NCI-H1436 treated with DMSO at 0.1 percent for 48 hours (cell line): ENCODE measurements around the gene RAP1GDS1.
"Not testable (repeated sequence)": the region's sequence is repeated elsewhere in the genome, so short reads cannot be mapped to it uniquely, and the experiment has no call there.

Source experiments
- DNase-seq: peaks from one replicate; lab custom pipeline; 2025; lab: John Stamatoyannopoulos, UW

The RAP1GDS1 gene

GRCh38 chr4:98352396-98352795 lies 91.2 kb downstream of the RAP1GDS1 start:
- DNase-seq = no peak

GRCh38 chr4:98352940-98353339 lies 91.8 kb downstream of the RAP1GDS1 start:
- no peak for DNase-seq

GRCh38 chr4:98358630-98359248 lies 97.6 kb downstream of the RAP1GDS1 start:
- DNase-seq = no peak

DNA sequence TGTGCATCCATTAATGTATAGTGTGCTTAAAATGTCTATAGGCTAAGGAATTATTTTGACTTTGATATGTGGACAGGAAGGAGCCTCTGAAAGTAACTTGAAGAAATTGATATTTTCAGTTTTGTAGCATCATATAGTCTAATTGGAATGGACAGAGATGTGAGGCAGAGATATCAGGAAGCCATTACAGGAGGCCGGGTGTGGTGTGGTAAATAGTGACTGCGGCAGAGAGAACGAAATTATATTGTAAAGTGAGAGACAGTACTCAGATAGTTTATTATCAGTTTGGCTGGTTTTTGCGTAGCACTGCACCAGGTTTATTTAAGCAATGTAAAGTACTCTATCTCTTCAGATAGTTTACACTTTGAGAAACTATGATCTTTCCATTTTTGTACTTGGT lies 98.5 kb downstream of the RAP1GDS1 start:
- no peak for DNase-seq

DNA sequence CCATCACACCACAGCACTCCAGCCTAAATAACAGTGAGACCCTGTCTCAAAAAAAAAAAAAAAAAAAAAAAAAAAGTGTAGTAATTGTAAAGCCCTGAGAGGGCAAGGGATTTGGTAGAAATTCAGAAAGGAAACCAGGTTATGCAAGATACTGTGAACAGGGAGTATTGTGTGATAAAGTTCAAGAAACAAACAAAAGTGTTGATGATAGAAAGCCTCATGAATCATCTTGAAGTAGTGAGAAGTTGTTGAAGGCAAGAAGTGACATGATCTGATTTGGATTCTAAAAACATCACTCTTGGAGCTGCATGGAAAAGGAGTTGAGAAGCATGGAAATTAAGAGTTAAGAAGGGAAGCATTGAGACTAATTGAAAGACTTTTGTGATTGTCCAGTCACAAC lies 102.2 kb downstream of the RAP1GDS1 start:
- DNase-seq = no peak

- not testable (repeated sequence) for DNase-seq
These were observed 105.1 kb downstream of the RAP1GDS1 start for GRCh38 chr4:98366275-98366674.

DNA sequence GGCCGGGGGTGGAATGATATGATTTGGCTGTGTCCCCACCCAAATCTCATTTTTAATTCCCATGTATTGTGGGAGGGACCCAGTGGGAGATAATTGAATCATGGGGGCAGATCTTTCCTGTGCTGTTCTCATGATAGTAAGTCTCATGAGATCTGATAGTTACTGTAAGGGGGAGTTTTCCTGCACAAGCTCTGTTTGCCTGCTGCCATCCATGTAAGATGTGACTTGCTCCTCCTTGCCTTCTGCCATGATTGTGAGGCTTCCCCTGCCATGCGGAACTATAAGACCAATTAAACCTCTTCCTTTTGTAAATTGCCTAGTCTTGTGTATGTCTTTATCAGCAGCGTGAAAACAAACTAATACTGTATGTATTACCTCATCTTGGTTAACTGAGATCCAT lies 106.8 kb downstream of the RAP1GDS1 start:
- not testable (repeated sequence) for DNase-seq

DNA sequence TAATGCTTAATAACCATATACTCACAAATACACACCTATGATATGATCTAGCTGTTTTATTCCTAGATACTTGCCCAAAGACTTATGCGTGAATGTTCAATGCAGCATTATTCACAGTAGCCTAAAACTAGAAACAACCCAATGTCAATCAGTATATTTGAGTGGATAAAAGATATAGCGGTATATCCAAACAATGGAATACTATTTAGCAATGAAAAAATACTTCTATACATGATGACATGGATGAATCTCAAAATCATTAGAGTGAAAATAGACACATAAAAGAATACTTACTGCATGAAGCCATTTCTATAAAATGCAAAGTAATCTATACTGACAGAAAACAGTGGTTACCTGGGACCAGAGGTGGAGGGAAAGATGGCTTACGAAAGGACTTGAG lies 108.1 kb downstream of the RAP1GDS1 start:
- DNase-seq = no peak

DNA sequence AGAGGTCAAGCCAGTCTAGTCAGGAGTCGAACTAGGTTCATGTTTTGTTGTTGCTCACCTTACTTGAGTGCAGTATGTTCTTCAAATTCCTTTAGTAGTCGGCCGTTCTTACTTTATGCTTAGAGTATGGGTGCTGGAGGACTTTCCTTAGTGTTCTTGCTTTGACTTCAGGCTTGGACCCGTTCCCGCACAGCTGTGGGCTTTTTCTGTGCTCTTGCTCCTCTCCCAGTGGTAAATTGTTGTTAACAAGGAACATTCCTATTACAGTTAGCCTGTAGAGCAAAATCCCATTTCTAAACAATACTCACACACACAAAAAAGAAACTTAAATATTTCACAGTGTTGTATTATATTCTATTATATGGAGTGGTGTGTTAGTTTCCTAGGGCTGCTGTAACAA lies 113.5 kb downstream of the RAP1GDS1 start:
- no peak for DNase-seq

- DNase-seq = no peak
These were observed 116.4 kb downstream of the RAP1GDS1 start for GRCh38 chr4:98377559-98377958.

- no peak for DNase-seq
These were observed 120.1 kb downstream of the RAP1GDS1 start for GRCh38 chr4:98381306-98381705.

GRCh38 chr4:98383431-98384106 lies 122.4 kb downstream of the RAP1GDS1 start:
- DNase-seq = no peak

DNA sequence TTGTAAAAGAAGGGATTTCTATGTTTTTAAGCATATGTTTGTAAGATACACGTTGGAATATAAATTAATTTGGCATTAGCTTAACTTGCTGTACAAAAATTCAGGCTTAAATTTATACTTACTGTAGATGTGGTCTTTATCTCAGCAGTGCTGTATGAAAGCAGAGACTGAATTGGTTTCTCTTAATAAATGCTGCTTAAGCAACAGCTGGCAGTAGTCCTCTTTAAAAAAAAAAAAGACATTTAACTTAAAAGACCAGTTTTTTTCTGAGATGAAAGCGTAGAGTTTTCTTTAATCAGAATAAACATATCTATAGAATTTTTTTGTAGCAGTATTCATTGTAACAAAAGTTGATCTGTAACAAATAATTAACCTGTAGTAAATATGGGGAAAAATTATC lies 124.6 kb downstream of the RAP1GDS1 start:
- DNase-seq = no peak

DNA sequence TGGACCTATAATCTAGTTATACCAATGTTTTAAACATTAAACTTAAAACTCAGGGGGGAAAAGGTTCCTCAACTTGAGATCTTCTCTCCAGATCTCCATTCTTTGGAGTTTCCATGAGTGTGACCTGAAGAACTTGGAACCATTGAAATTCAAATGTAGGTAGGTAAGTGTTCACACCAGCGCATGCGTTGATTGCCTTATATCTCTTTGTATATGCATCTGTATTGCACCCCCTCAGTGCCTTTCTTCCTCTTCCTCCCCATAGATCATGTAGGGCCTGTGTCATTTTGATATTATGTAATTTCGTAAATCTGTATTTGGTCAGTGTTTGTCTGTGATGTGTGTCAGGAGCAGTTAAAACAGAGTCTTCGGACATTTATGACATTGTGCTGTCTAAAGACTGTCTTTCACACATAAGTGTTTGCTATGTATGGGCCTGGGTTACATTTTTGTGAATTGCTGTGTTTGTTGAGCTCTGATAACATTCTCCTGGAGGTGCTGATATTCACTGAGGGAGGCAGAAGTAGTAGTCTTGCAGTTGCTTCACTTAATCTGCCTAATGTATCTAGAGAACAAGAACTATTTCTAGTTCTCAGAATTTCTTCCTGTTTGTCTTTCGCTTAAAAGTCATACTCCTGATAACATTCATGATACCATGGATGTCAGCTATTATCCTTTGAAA lies 126.3 kb downstream of the RAP1GDS1 start:
- DNase-seq = no peak

GRCh38 chr4:98394134-98394533 lies 132.9 kb downstream of the RAP1GDS1 start:
- no peak for DNase-seq

- DNase-seq = no peak
These were observed 138.7 kb downstream of the RAP1GDS1 start for GRCh38 chr4:98399915-98400314.

GRCh38 chr4:98406819-98407218 lies 145.6 kb downstream of the RAP1GDS1 start:
- no peak for DNase-seq

DNA sequence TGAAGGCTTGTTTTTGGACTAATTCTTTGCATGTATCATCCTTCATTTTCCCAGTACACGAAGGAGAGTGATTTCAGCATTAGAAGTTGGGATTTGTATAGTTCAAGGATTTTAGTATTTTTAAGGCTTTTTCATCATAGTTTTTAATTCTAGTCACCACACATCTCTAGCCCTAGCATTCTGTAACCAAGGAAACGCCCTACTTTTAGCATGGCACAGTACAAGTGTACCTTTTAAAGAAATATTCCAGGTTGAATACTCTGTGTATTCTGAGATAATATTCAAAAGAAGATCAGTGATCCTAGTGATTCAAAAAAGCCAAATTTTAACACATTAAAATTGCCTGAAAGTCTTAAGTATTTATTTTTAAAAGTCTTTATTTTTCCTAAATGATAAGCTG lies 150.5 kb downstream of the RAP1GDS1 start:
- DNase-seq = no peak

DNA sequence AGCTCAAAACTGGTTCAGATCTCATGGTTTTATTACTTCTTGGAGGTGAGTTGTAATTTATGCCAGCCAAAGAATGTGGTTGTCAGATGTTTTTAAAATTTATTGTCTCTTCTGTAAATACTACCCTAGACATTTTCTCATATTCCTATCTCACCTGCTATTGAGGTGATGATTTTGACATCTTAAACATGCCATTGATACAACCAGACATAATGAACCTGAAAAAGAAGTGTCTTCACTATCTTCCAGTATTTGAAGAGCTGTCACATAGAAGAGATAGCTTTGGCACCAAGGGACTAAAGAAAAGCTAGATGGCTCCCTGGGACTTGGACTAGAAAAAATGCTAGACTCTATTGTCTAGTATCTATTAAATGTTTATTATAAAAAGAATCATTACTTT lies 155.7 kb downstream of the RAP1GDS1 start:
- no peak for DNase-seq

GRCh38 chr4:98420151-98420550 lies 159.0 kb downstream of the RAP1GDS1 start:
- DNase-seq = not testable (repeated sequence)

GRCh38 chr4:98421111-98421510 lies 159.9 kb downstream of the RAP1GDS1 start:
- no peak for DNase-seq

GRCh38 chr4:98423009-98423408 lies 161.8 kb downstream of the RAP1GDS1 start:
- DNase-seq = no peak

GRCh38 chr4:98430708-98431403 lies 169.7 kb downstream of the RAP1GDS1 start:
- DNase-seq = no peak
